Measurements from ENCODE around the gene SPG21. TPM values are rescaled to one million over a fixed set of nuclear protein-coding genes. Genes with fewer than 3 reads are reported as not detected.
A peak's percentile ranks its signal among the peaks of the same experiment; 100 is the strongest.

The SPG21 gene
- total and polyA plus RNA-seq, 2 of the 4 experiments (the other 2 are of a cell fraction): 59.9 to 60.8 TPM

DNA sequence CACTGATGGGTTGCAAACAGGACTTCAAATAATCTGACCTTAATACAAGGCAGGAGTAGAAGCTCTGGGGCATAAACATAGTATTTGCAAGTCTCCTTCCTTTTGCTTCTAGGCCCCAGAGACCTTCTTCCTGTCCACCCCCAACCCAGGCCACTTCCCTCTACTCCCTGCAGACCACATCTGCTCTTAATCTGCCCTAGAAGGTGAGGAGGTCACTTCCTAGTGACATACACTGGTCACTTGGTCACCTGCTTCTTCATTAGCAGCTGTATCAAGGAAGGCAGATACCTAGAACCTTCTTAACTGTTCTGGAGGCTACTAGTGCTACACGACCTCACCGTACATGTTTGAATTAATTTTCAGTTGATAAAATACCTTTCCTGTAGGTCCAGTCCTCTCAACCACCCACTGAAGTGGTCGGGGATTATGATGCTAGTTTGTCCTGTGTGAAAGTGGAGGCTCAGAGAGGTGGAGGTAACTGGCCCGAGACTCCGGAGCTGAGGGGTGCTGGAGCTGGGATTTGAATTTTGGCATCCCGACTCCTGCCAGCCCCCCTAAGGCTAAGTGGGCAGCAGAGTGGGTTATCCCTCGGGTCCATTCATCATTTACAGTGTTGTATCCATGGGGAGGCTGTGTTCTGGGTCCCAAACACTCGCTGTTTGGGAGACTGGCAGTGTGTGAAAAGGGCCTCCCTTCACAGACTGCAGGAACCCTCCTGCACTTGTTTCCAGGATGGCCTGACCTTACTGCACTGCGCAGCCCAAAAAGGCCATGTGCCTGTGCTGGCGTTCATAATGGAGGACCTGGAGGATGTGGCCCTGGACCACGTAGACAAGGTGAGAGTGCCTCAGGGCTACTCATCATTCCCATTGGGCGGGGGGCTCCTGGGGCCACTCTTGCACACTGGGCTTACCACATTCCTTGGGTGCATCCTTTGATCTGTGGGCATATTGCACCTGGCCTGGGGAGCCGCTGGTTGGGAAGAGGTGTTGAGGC lies 64.1 kb downstream of the SPG21 start:
- intact Hi-C loops (cut with micrococcal nuclease): no loop called here
- Histone ChIP-seq H2BK120ac (ENCODE audit: low read depth, low read length) (no peak overlapping the region), H3K9me1 (ENCODE audit: insufficient read depth, low read length) (0 out of 2 replicates have a peak, but pooled peaks cover 11% of the 10 kb centered on the region), H2AK9ac (replicated peaks; ENCODE audit: low read depth, low read length, poor library complexity) (peak overlapping the region; percentile 28), H3K14ac (replicated peaks; ENCODE audit: low read depth, low read length) (no peak overlapping the region; the same call in 1 of the 2 replicates), H2AK5ac (ENCODE audit: low read depth, low read length) (no peak overlapping the region), H2AFZ (replicated peaks; ENCODE audit: low read length, poor library complexity) (no peak overlapping the region), H3K56ac (ENCODE audit: extremely low read depth, insufficient read depth, low read length) (no peak overlapping the region), H3K9ac (ENCODE audit: low read depth, low read length) (no peak overlapping the region), H2BK15ac (ENCODE audit: low read depth, low read length) (no peak overlapping the region), H3K9me3 (ENCODE audit: control insufficient read depth, insufficient read depth, low read length) (no peaks in the 10 kb centered on the region; the same call in 1 of the 2 replicates), H3K4ac (ENCODE audit: low read depth, low read length) (no peak overlapping the region), H3K18ac (ENCODE audit: low read depth, low read length) (no peak overlapping the region), H3K23ac (ENCODE audit: low read depth, low read length) (no peak overlapping the region), H3K4me3 (ENCODE audit: insufficient read depth, low read depth, low read length) (no peak overlapping the region), H3K4me1 (ENCODE audit: control insufficient read depth, insufficient read depth, low read length) (peaks cover 6% of the 10 kb centered on the region), H4K20me1 (ENCODE audit: insufficient read depth, low read length) (no peaks in the 10 kb centered on the region), H4K5ac (ENCODE audit: low read depth, low read length) (no peak overlapping the region), H3K27me3 (ENCODE audit: control insufficient read depth, insufficient read depth, low read length) (no peaks in the 10 kb centered on the region), H3K36me3 (ENCODE audit: control insufficient read depth, insufficient read depth, low read length) (no peaks in the 10 kb centered on the region), H4K8ac (ENCODE audit: low read depth in 2 of 2, low read length in 2 of 2) (no peak overlapping the region), H3K79me1 (ENCODE audit: low read depth in 1 of 2, low read length in 2 of 2) (no peaks in the 10 kb centered on the region), H3K4me2 (ENCODE audit: low read depth, low read length) (no peak overlapping the region), H3K27ac (ENCODE audit: insufficient read depth, low read length) (no peak overlapping the region), H2BK20ac (ENCODE audit: low read depth, low read length) (no peak overlapping the region), H2BK5ac (ENCODE audit: low read depth, low read length, poor library complexity, severe bottlenecking) (no peak overlapping the region), H4K91ac (ENCODE audit: insufficient read depth, low read depth, low read length) (no peak overlapping the region)
- DNase-seq (no peak), ATAC-seq (ENCODE audit: low read depth) (no peak)
- dilution Hi-C loops (cut with HindIII; ENCODE audit: low sequenced_read_pairs, unreplicated experiment): no loop called here
- in situ Hi-C loops (cut with MboI; ENCODE audit: low sequenced_read_pairs): no loop called here
- 100% methylated on average over 2 of the region's 13 CpGs; no CpG with 5 or more reads in 1 of the 2 experiments for WGBS, 2 experiments (ENCODE audit: extremely low coverage in 2 of 2, insufficient read length in 1 of 2)
- TF ChIP-seq SMC3 (IDR thresholded peaks at IDR 0.05; ENCODE audit: low read depth, low read length): no peak
- TF ChIP-seq CHD1 (IDR thresholded peaks at IDR 0.05; ENCODE audit: low read depth, low read length): no peak
- TF ChIP-seq, protein P1, sequence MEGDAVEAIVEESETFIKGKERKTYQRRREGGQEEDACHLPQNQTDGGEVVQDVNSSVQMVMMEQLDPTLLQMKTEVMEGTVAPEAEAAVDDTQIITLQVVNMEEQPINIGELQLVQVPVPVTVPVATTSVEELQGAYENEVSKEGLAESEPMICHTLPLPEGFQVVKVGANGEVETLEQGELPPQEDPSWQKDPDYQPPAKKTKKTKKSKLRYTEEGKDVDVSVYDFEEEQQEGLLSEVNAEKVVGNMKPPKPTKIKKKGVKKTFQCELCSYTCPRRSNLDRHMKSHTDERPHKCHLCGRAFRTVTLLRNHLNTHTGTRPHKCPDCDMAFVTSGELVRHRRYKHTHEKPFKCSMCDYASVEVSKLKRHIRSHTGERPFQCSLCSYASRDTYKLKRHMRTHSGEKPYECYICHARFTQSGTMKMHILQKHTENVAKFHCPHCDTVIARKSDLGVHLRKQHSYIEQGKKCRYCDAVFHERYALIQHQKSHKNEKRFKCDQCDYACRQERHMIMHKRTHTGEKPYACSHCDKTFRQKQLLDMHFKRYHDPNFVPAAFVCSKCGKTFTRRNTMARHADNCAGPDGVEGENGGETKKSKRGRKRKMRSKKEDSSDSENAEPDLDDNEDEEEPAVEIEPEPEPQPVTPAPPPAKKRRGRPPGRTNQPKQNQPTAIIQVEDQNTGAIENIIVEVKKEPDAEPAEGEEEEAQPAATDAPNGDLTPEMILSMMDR (conservative IDR thresholded peaks at IDR 0.05; ENCODE audit: low read depth, low read length): no peak
- ChIA-PET CTCF (no interaction called here), POLR2A (ENCODE audit: unreplicated experiment) (no interaction called here)
- no TSS peak for BruUV-seq (replicated peaks)
